OCI-M2 (cell line): ENCODE data around the gene OR10K2.
"Not testable (repeated sequence)": the region's sequence is repeated elsewhere in the genome, so short reads cannot be mapped to it uniquely, and the experiment has no call there.

Experiments used
- DNase-seq: peaks from one replicate; lab custom pipeline; 2025; ENCODE audit not compliant: unreplicated experiment; lab: John Stamatoyannopoulos, UW

The OR10K2 gene, protein sequence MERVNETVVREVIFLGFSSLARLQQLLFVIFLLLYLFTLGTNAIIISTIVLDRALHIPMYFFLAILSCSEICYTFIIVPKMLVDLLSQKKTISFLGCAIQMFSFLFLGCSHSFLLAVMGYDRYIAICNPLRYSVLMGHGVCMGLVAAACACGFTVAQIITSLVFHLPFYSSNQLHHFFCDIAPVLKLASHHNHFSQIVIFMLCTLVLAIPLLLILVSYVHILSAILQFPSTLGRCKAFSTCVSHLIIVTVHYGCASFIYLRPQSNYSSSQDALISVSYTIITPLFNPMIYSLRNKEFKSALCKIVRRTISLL

DNA sequence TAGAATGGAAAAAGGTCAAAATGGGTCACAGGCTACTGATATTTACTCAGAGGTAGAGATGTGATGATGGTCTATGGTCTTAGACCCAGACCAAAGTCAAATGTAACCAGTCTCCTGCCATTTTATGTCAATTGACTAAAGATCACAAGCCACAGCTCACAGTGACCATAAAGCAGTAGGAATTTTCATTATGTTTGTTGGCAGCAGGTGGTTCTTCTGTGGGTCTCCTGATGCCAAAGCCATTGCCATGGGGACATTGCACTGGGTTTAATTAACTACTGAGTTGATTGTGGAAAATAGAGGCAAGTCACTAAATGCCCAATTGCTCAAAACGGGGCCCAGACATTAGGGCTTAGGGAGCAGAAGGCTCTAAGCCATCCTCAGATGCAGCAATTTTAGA is at the start of gene OR10K2:
OR10K2 (minus strand) TSS at position 101 of the 400 bp plus-strand sequence. CDS start 5,371 bp downstream, outside the sequence.
- no peak for DNase-seq

DNA sequence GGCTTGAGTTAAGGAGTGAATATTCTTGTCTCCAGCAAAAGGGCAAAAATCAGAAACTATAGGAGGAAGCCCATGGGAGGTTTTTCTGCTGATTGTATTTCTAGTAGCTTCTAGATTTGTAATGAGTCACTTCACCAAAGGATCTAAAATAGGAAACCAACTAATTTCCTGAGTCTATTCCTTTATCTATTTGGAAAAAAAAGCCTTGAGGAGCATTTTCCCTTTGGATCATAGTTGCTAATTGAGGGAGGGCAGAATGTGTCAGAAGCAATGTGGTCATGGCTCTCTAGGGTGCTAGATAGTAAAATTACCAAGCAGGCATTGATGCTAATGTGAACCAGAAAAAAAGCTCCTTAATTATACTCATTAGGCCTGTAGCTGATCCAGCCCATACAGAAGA is 45.9 kb upstream of the OR10K2 start, which contains the start of gene OR10R2:
OR10R2 (plus strand) TSS at position 301 of the 400 bp plus-strand sequence. CDS start 106 bp downstream, outside the sequence.
- no peak for DNase-seq

DNA sequence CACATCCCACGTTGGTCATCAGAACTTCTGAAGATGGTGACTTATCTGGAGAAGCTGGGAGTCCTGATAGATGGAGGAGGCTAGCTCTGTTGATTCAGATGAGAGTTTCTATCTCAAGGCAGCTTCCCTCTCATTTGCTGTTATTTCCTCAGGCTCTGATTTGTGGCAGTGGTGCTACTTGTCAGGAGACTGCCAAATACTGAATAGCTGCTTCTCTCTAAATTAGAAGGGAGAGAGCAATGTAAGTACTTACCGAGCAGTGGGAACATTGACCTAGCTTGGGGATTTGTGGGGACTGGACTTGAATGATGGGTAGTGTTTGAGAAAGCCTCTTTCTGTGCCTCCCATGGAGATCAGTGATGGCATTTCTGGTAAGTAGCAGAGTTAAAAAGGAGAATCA is 35.5 kb upstream of the OR10K2 start, which contains the start of gene OR10K1:
OR10K1 (plus strand) TSS at position 301 of the 400 bp plus-strand sequence. CDS start 3,728 bp downstream, outside the sequence.
- DNase-seq, result no peak

DNA sequence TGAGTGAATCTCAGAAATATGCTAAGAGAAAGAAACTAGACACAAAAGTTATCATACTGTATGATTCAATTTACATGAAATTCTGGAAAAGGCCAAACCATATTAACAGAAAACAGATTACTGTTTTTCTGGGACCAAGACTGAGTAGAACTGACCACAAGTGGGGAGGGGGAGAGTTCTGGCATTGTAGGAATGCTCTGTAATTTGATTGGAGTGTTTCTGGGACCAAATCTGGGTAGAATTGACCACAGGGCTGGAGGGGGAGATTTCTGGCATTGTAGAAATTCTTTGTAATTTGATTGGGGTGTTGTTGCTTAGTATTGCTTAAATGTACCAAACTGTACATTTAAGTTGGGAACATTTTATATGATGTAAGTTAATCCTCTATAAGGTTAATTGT is 32.2 kb upstream of the OR10K2 start:
- no peak for DNase-seq

DNA sequence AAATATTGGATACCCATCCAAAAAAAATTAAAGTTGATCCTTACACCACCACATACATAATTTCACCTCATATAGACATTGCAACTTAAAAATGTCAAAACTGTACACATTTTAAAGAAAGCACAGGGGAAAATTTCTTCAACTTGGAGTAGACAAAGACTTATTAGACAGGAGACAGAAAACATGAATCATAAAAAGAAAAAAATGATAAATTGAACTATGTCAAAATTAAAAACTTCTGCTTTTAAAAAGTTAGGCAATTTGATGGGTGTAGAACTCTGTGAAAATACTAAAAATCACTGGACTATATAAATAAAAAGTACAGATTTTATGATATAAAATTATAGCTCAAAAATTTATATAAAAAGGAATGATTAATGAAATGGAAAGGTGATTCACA is 31.2 kb upstream of the OR10K2 start:
- DNase-seq, result no peak

DNA sequence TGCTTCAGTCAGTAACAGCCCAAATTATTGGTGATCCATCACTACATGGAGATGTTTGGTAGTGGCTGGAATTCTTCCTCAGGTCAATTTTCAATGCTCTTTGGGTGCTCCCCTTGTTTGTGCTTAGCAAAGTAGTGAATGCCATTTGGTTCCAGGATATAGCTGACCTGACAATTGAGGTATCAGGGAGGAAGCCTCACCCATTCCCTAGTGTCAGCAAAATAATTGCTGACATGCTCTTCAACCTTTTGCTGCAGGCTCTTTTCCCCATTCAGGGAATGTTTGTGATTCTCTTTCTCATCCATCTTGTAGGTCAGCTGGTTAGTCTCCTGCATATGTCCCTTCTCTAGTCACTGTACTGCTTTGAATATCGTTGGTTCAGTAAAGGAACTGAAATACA is 28.5 kb upstream of the OR10K2 start:
- no peak for DNase-seq

DNA sequence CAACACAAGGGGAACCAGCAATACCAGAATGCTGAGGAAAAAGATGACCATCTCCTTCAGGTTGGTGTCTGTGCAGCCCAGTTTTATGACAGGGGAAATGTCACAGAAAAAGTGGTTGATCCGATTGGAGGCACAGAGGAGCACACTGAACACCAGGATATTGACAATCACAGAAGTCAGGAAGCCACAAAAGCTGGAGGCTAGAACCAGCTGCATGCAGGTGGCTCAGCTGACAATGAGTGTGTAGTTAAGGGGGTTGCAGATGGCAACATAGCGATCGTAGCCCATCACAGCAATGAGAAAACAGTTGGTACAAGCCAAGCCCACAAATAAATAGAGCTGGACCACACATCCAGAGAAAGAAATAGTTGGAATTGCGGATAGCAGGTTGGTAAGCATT is 19.3 kb upstream of the OR10K2 start:
- no peak for DNase-seq

DNA sequence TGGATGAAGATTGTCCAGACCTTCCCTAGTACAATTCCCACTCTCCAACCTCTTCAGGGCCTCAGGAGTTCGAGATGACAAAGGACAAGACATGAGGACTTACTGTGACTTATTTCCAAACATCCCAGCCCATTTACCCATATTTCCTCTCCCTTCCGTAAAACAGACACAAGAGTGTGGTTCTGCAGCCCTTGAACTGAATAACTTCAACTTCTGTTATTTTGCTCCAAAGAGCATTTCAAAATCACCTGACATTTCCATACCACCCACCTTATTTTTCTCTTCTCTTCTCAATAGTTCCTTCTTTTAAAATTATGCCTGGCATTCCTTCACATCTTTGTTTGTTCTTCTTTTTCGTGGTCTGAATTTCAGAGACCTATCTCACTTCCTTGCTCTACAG is 8.7 kb upstream of the OR10K2 start:
- DNase-seq, result no peak

DNA sequence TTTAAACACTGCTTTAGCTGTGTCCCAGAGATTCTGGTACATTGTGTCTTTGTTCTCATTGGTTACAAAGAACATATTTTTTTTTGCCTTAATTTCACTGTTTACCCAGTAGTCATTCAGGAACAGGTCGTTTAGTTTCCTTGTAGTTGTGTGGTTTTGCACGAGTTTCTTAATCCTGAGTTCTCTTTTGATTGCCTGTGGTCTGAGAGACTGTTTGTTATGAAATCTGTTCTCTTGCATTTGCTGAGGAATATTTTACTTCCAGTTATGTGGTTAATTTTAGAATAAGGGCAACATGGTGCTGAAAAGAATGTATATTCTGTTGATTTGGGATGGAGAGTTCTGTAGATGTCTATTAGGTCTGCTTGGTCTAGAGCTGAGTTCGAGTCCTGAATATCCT is 4.1 kb upstream of the OR10K2 start:
- DNase-seq, result not testable (repeated sequence)

DNA sequence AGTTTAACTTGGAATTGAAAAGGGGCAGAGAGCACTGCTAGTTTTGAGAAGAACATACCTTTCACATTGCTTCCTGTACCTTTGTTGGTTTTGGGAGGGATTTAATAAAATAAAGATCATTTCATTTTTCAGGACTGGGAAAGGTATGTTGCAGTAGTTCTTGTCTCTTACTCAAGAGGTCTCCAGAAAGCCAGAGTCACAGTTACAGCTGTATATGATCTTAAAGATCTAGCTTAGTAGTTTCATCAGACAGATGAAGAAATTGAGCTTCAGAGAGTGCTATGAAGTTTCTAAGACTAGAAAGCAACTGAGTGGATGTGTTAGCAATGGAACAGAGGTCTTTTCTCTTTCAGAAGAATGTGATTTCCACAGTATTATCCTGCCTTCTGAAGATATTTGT is 1.0 kb downstream of the OR10K2 start:
- no peak for DNase-seq

DNA sequence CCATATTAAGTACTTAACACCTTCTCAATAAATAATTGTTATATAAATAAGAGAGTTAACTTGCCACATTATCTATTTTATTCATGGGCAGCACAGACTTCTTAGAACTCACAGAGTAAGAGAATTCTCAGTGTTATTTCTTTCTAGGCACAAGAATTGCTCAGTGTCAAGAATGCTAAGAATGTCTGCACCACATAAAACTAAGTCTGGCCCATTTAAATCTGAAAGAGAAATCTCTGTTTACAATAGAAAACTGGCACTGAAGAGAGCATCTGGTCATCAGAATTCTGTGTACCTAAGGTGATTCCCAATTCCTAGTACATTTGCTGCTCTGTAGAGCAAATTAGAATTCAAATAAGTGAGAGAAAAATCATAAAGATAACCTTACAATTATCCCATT is 3.8 kb downstream of the OR10K2 start:
- no peak for DNase-seq

DNA sequence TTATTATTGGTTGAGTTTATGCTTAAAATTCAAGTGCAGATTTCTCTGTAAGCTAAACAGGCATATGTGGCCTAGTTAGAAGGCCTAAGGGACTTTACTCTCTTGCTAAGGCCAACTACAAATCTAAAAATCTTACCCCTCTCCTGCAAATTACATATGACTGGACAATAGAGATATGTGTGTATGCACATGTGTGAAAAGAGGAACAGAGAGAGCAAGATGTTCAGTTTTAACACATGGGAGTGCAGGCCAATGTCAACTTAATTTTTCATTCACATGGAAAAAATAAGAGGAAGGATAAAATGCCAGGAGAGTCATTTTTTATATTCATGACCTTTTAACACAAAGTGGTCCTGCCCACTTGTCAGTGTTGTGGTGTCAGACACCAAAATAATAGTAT is 8.5 kb downstream of the OR10K2 start:
- DNase-seq, result no peak

DNA sequence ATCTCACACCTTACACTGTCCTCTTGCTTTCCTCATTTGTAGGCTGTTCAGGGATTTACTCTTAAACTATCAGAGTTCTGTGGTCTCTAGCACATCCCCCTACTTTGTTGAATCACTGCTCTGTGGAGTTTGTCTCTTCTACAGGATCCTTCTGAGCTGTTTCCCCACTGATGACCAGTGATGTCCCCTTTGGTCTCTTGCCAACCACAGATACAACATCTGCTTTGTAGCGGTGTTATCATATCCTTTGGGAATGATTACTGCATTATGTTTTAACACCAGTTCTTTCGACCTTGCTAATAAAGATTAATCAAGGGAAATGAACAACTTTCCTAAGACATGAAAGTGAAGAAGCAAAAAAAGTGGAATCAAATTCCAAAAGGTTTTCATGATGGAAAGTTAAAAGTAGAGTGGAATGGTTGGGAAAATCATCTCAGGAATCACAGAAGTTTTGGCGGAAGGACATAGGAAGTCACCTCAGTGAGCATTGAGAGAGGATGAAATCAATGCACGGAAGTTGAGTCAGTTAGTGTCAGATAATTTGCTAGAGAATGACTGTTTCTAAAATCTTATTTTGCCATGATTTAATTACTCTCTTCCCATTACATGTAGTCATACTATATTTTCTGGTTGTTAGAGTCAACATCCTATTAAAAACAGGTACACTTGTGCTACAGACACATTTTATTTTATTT is 11.2 kb downstream of the OR10K2 start:
- no peak for DNase-seq

DNA sequence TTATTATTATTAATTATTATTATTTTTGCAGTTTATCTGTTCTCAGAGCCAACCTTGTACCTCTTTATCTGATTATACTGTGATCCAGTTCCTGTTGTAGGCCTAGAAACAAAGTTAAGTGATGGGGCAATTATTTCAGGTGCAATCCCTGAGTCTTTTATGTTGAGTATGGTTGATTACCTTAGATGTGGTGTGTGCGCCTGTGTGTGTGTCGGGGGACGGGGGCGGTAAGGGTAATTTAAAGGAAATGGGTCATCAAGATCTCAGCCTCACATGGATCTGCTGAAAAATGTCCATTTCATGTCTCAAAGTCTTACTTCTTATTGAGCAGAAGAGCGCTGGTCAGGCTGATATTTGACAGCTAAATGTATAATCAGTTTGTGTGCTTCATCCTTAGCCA is 18.9 kb downstream of the OR10K2 start:
- DNase-seq, result no peak

DNA sequence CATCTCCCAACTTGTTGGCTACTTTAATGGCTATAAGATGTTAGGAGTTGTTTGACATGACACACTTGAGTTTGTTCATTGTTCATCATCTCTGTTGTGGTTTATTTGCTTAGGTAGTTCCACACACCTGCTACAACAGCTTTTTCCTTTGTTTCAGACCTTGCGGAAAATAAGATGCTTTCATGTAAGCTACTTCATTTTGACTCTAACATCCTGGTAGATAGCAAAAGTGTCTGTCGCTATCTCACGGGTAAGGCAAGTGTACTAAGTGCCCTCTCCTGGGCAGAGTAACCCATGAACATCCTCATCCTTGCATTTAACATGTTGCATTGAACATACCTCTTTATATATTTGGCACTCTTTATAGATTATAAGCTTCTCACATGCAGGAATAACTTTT is 25.2 kb downstream of the OR10K2 start:
- DNase-seq, result no peak

DNA sequence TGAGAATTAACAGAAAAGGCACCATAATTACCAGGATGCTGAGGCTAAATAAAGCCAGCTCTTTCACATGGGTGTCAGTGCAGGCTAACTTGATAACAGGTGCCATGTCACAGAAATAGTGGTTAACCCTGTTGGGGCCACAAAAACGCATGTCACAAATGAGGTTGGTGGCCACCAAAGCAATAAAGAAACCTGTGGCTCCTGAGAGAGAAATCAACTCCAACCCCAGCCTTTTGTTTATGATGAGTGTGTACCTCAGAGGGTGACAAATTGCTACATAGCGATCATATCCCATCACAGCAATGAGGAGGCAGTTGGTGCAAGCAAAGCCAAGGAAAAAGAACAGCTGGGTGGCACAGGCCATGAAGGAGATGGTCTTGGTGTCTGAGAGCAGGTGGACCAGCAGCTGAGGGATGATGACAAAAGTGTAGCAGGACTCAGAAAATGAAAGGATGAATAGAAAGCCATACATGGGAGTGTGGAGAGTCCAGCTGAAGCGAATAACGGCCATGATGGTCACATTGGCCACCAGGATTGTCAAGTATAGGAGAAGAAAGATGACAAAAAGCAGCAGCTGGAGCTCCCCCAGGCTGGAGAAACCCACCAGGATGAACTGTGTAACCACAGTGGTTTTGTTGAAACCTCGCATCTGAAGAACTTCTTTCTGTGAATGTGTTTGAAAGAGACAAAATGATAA is 27.1 kb downstream of the OR10K2 start, which contains the start of gene OR10T2:
OR10T2 (minus strand) TSS at position 649 of the 697 bp plus-strand sequence; CDS start at position 649, 0 bp downstream.
- DNase-seq, result no peak

DNA sequence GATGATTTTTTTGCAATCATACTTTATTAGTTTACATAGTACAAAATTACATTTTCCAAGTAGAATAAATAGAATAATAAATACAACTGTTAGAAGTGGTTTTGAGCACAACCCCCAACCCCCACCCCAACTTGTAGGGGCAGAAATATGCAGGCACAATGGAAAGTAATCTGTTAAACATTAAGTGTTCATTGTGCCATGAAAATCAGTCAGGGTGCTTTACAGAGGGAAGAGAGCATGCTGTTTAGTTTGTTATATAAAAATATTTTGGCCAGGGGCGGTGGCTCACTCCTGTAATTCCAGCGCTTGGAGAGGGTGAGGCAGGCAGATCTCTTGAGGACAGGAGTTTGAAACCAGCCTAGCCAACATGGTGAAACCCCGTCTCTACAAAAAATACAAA is 29.4 kb downstream of the OR10K2 start:
- DNase-seq, result no peak

DNA sequence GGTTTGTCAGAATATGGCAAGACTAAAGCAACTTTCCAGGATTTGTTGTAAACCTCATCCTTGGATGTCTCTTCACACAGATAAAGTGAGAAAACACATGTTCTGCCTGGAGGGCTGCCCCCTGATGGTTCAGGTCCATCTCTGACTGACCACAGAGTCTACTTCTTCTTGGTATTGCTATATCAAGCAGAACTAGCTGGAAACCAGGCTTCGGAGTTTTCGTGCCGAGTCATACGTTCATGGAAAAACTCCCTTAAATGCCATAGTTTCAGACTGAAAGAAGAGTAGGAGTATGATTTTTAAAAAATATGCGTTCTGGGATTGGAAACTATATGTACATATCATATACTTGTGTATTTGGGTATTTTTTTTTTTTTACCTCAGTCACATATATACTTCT is 32.6 kb downstream of the OR10K2 start:
- DNase-seq, result no peak

DNA sequence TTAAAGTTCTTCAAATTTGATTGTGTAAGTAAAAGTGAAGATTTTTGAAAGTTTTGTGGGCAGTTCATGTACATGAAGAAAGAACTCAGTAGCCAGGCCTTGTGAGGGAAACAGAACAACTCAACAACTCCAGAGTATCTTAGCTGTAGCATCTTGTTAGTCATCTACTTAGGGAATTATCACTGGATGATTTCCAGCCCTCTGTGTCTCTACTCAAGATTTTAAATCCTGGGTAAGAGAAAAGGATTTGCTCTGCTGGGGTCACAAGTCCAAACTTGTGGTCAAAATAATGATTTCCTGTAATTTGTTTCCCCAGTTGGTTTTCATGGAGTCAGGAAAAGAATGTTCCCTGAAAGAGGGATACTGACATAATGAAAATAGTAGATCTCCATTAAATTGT is 34.9 kb downstream of the OR10K2 start:
- DNase-seq, result no peak

DNA sequence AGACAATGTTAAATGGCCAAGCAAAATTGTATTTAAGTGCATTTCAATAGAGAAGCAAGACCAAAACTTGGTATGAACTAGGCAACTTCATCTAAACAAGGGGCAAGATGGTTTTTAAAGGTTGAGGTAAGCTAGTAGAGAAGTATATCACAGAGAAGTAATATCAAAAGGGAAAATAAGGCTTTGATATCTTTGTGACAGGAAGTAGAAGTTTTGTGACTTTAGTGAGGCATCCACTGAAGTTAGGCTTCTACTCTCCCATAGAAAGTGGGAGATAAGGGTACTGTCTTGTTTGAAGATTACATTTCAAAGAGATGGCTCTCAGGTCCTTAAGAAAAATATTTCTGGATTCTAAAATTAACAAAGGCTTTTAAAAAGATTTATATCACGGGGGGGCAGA is 35.7 kb downstream of the OR10K2 start:
- DNase-seq, result no peak

DNA sequence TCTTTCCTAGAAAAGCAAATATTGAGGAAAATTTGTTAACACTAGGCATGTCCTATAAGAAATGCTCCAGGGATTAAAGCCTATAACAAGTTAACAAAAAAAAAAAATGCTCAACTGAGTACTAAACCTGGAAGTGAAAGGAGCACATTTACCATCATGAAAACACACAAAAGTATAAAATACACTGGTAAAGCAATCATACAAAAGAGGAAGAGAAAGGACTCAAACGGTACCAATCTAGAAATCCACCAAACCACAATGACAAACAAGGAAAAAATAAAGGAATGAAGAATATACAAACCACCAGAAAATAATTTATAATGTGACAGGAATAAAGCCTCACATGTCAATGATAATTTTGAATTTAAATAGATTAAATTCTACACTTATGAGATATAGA is 51.2 kb downstream of the OR10K2 start:
- no peak for DNase-seq

DNA sequence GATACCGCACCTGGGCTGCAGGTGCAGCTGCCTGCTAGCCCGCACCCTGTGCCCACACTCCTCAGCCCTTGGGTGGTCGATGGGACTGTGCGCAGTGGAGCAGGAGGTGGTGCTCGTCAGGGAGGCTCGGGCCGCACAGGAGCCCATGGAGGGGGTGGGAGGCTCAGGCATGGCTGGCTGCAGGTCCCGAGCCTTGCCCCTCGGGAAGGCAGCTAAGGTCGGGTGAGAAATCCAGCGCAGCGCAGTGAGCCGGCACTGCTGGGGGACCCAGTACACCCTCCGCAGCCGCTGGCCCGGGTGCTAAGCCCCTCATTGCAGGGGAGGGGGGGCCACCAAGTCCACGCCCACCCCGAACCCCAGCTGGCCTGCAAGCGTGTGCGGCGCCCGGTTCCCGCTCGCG is 51.9 kb downstream of the OR10K2 start:
- not testable (repeated sequence) for DNase-seq
